ENCODE measurements around the gene PIH1D2.
A peak's percentile ranks its signal among the peaks of the same experiment; 100 is the strongest.
"Not testable (repeated sequence)": the region's sequence is repeated elsewhere in the genome, so short reads cannot be mapped to it uniquely, and the experiment has no call there.

PIH1D2 gene

GRCh38 chr11:112051768-112052167 is 22.0 kb downstream of the PIH1D2 start:
- no peak for DNase-seq

- DNase-seq: peak; percentile 87
Measured at GRCh38 chr11:112050721-112051120, 23.1 kb downstream of the PIH1D2 start.

- DNase-seq: no peak
Measured at GRCh38 chr11:112049777-112050176, 24.0 kb downstream of the PIH1D2 start.

- DNase-seq: peak; percentile 13
Measured at GRCh38 chr11:112048256-112048655, 25.6 kb downstream of the PIH1D2 start.

- DNase-seq: not testable (repeated sequence)
Measured at GRCh38 chr11:112046647-112047046, 27.2 kb downstream of the PIH1D2 start.

GRCh38 chr11:112044961-112045360 is 28.9 kb downstream of the PIH1D2 start:
- DNase-seq: no peak

GRCh38 chr11:112042961-112043304 is 30.9 kb downstream of the PIH1D2 start:
- DNase-seq: no peak

- DNase-seq: no peak
Measured at GRCh38 chr11:112042161-112042960, 31.5 kb downstream of the PIH1D2 start.

GRCh38 chr11:112037527-112037926 is 36.3 kb downstream of the PIH1D2 start:
- no peak for DNase-seq

GRCh38 chr11:112033902-112034301 is 39.9 kb downstream of the PIH1D2 start:
- DNase-seq: no peak

- no peak for DNase-seq
Measured at GRCh38 chr11:112029460-112029859, 44.4 kb downstream of the PIH1D2 start.

- not testable (repeated sequence) for DNase-seq
Measured at GRCh38 chr11:112026784-112027410, 46.9 kb downstream of the PIH1D2 start.

- peak; percentile 28 for DNase-seq
Measured at GRCh38 chr11:112025707-112026106, 48.1 kb downstream of the PIH1D2 start.

- peak; percentile 82 for DNase-seq
Measured at GRCh38 chr11:112024773-112025678, 48.8 kb downstream of the PIH1D2 start, which contains the start of gene DLAT. TSS of gene DLAT (plus strand) at chr11:112025408. CDS start at chr11:112025473, 65 bp downstream.

GRCh38 chr11:112024178-112024772 is 49.5 kb downstream of the PIH1D2 start:
- peak; percentile 84 for DNase-seq

GRCh38 chr11:112023104-112023503 is 50.7 kb downstream of the PIH1D2 start:
- DNase-seq: no peak

GRCh38 chr11:112019066-112019465 is 54.8 kb downstream of the PIH1D2 start:
- DNase-seq: peak; percentile 18
